Measurements from ENCODE around the gene SLX1A. TPM values are rescaled to one million over a fixed set of nuclear protein-coding genes. Genes with fewer than 3 reads are reported as not detected.
A peak's percentile ranks its signal among the peaks of the same experiment; 100 is the strongest.

SLX1A gene
- total and polyA plus RNA-seq, 10 of the 15 experiments (the other 5 are each of a cell fraction or from before 2014, with no cell fraction given): 2.5 to 123 (median 28.9) TPM

DNA sequence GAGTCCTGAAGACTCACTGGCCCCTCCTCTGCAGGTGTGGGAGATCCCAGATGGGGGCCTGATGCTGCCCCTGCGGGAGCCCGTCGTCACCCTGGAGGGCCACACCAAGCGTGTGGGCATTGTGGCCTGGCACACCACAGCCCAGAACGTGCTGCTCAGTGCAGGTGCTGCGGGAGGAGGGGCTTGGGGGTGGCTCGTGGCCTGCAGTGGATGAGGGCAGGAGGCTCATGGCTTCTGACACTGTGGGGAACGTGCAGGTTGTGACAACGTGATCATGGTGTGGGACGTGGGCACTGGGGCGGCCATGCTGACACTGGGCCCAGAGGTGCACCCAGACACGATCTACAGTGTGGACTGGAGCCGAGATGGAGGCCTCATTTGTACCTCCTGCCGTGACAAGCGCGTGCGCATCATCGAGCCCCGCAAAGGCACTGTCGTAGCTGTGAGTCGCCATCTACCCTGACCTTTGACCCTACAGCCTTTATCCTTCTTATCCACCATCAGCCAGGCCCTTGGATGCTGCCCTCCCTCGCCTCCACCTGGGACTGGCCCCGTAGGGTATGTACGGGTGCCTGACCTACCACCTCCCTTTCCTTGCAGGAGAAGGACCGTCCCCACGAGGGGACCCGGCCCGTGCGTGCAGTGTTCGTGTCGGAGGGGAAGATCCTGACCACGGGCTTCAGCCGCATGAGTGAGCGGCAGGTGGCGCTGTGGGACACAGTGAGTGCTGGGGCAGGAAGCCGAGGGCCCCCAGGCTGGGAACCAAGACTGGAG, 6.7 kb upstream of the SLX1A start:
- Histone ChIP-seq H2AFZ (ENCODE audit: control insufficient read depth, low read depth, low read length) (no peak overlapping the region), H3K4me1 (ENCODE audit: control insufficient read depth, insufficient read depth, low read length) (peaks cover 27% of the 10 kb centered on the region), H3K27me3 (replicated peaks in 1 of 2; ENCODE audit: control insufficient read depth in 2 of 2, insufficient read depth in 2 of 2, low read length in 1 of 2) (no peaks in the 10 kb centered on the region), H3K79me2 (ENCODE audit: control insufficient read depth, insufficient read depth, low read length) (peaks cover 55% of the 10 kb centered on the region), H3K9me3 (replicated peaks; ENCODE audit: control insufficient read depth, insufficient read depth, low read length) (no peaks in the 10 kb centered on the region), H4K20me1 (ENCODE audit: control insufficient read depth, insufficient read depth) (no peaks in the 10 kb centered on the region), H3K4me3 (peak overlapping the region; percentile 96), H3K4me2 (ENCODE audit: control insufficient read depth, insufficient read depth) (peak overlapping the region; percentile 100), H3K27ac (ENCODE audit: control insufficient read depth, insufficient read depth) (peak overlapping the region; percentile 100), H3K9ac (ENCODE audit: control insufficient read depth, insufficient read depth, low read length) (peak overlapping the region; percentile 99), H3K36me3 (ENCODE audit: control insufficient read depth in 2 of 2, insufficient read depth in 2 of 2, low read length in 1 of 2) (peaks cover 17 to 29% of the 10 kb centered on the region in 2 experiments)
- ChIA-PET POLR2A (interaction anchor here (1.0 to 5.2 kb wide), 5 partner anchors 61 to 419 kb away, joined by 4 to 59 read pairs (median 6); partner anchors contain the start of genes TBX6 and YPEL3), SMC1A (ENCODE audit: uncharacterized antibody, unreplicated experiment) (interaction anchor here (4.0 kb wide), 1 partner anchor 94 kb away, joined by 30 read pairs; the partner anchor contains the start of gene TBX6), RAD21 (ENCODE audit: unreplicated experiment) (interaction anchor here (0.5 to 2.8 kb wide), 5 partner anchors 95 to 433 kb away, joined by 3 to 18 read pairs (median 6); partner anchors contain the start of genes ALDOA and TBX6), CTCF (interaction anchor here (1.0 to 1.6 kb wide), 4 partner anchors 44 to 223 kb away, joined by 3 to 5 read pairs (median 4); no protein-coding TSS in a partner anchor)
- 1% methylated on average over 36 of the region's 36 CpGs for WGBS (ENCODE audit: insufficient coverage, insufficient replicate concordance, low lambda C conversion rate, missing lambda C conversion rate)
- DNase-seq (ENCODE audit: low read depth, low spot score) (peak; percentile 36), FAIRE-seq (no peak), ATAC-seq (peak; percentile 31)
- in situ Hi-C loops (cut with MboI) (loop anchor here (10.0 kb wide), 2 partner anchors 448 to 508 kb away; partner anchors contain the start of gene SRCAP), intact Hi-C loops (cut with micrococcal nuclease; ENCODE audit: unreplicated experiment) (no loop called here)
- BruUV-seq (replicated peaks): no TSS peak
- TF ChIP-seq MYC (IDR thresholded peaks at IDR 0.05; ENCODE audit: insufficient read depth, insufficient read length, insufficient replicate concordance, low read length, severe bottlenecking): peak; percentile 40
- no peak for TF ChIP-seq SMAD1 (IDR thresholded peaks at IDR 0.05; ENCODE audit: low read depth, partially characterized antibody)
- TF ChIP-seq MTA3 (IDR thresholded peaks at IDR 0.05; ENCODE audit: borderline replicate concordance, low read length): no peak
- TF ChIP-seq CBX5 (IDR thresholded peaks at IDR 0.05; ENCODE audit: low read depth): no peak
- TF ChIP-seq SP1 (IDR thresholded peaks at IDR 0.05; ENCODE audit: low read depth, low read length): peak; percentile 18
- no peak; a peak in 1 of 3 replicates for TF ChIP-seq EGR1 (IDR thresholded peaks at IDR 0.05; ENCODE audit: borderline replicate concordance in 1 of 2, low read depth in 2 of 2, low read length in 2 of 2)
- 0 out of 2 replicates have a peak, but pooled peaks have one; percentile 26 for TF ChIP-seq CHD2 (IDR thresholded peaks at IDR 0.05; ENCODE audit: borderline replicate concordance, low read depth, low read length)
- no peak for TF ChIP-seq HCFC1 (IDR thresholded peaks at IDR 0.05; ENCODE audit: low read length)
- no peak for TF ChIP-seq ZNF274 (IDR thresholded peaks at IDR 0.05; ENCODE audit: insufficient read depth, insufficient read length)
- TF ChIP-seq NFYA (IDR thresholded peaks at IDR 0.05; ENCODE audit: borderline replicate concordance, low read depth, low read length): no peak
- TF ChIP-seq E2F8 (IDR thresholded peaks at IDR 0.05; ENCODE audit: low read depth, partially characterized antibody): no peak
- no peak for TF ChIP-seq CHD4 (IDR thresholded peaks at IDR 0.05)
- no peak for TF ChIP-seq BMI1 (IDR thresholded peaks at IDR 0.05; ENCODE audit: borderline replicate concordance)
- peak; percentile 44 for TF ChIP-seq IKZF1 (conservative IDR thresholded peaks at IDR 0.05)
- no peak for TF ChIP-seq RELB (IDR thresholded peaks at IDR 0.05; ENCODE audit: low read depth)
- peak; percentile 86 for TF ChIP-seq POLR2AphosphoS5 (IDR thresholded peaks at IDR 0.05; ENCODE audit: low read length)
- no peak for TF ChIP-seq CREB1 (IDR thresholded peaks at IDR 0.05; ENCODE audit: low read depth)
- no peak for TF ChIP-seq RAD51 (IDR thresholded peaks at IDR 0.05)
- no peak for TF ChIP-seq ESRRA (IDR thresholded peaks at IDR 0.05; ENCODE audit: low read length)

Measured in GM12878 (cell line).